Bronchial epithelial cell (primary cell): Measurements from ENCODE around the gene LIPC. TPM values are rescaled to one million over a fixed set of nuclear protein-coding genes. Genes with fewer than 3 reads are reported as not detected.
A peak's percentile ranks its signal among the peaks of the same experiment; 100 is the strongest.

Experiments
- DNase-seq: peaks from one replicate; pipeline ENCODE4 v3.0.0-alpha.2; 2010; ENCODE audit warnings: low read depth
- FAIRE-seq: peaks from 2 replicates; lab custom pipeline; 2011; peaks lifted over from hg19 to GRCh38; lab: Jason Lieb, UNC
- H3K27me3 ChIP-seq: 2 replicates; pipeline ENCODE4 v1.5.1; 2011; ENCODE audit warnings: low read length; ENCODE audit not compliant: control insufficient read depth, insufficient read depth
- H3K36me3 ChIP-seq: 2 replicates; pipeline ENCODE4 v1.5.1; 2011; ENCODE audit warnings: low read length; ENCODE audit not compliant: control insufficient read depth, insufficient read depth
- H3K4me3 ChIP-seq: 2 replicates; pipeline ENCODE4 v1.5.1; 2011; ENCODE audit warnings: mild to moderate bottlenecking, low read depth, low read length, control low read depth
- total RNA-seq: library from RNA; depleted of rRNA; stranded (reverse); fragments of >200 nt; gene quantifications from 2 replicates; pipeline ENCODE4 v1.2.1, GENCODE V29; 2014
- TF ChIP-seq, protein P1 (sequence below): IDR thresholded peaks from 2 replicates; pipeline ENCODE4 v1.5.1; 2011; ENCODE audit warnings: mild to moderate bottlenecking, moderate library complexity, low read length, control low read depth, inconsistent platforms; ENCODE audit not compliant: insufficient read depth, severe bottlenecking

Gene LIPC
- total RNA-seq, 1 donor from 2014 or later: 0.26 TPM

DNA sequence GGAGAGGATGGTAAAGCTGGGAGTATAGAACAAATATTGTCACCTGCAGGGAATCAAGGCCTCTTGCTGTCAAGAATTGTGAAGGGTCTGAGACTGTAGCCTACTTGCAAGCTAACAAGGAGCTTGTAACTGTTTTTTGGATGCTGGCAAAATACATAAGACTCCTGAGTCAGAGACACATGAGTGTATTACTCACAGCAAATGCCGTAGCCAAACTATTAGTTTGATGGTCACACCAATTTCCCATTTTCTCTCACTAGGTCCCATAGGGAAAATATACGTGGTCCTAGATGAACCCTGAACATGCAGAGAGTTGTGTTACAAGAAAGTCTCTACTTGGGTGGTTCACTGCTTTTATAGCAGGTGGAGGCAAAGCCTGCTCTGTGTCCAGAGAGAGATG, 44.7 kb upstream of the LIPC start:
- Histone ChIP-seq H3K36me3 (no peaks in the 10 kb centered on the region), H3K27me3 (no peaks in the 10 kb centered on the region), H3K4me3 (no peak overlapping the region)
- FAIRE-seq (no peak), DNase-seq (peak; percentile 75)
- TF ChIP-seq, protein P1, sequence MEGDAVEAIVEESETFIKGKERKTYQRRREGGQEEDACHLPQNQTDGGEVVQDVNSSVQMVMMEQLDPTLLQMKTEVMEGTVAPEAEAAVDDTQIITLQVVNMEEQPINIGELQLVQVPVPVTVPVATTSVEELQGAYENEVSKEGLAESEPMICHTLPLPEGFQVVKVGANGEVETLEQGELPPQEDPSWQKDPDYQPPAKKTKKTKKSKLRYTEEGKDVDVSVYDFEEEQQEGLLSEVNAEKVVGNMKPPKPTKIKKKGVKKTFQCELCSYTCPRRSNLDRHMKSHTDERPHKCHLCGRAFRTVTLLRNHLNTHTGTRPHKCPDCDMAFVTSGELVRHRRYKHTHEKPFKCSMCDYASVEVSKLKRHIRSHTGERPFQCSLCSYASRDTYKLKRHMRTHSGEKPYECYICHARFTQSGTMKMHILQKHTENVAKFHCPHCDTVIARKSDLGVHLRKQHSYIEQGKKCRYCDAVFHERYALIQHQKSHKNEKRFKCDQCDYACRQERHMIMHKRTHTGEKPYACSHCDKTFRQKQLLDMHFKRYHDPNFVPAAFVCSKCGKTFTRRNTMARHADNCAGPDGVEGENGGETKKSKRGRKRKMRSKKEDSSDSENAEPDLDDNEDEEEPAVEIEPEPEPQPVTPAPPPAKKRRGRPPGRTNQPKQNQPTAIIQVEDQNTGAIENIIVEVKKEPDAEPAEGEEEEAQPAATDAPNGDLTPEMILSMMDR: no peak

DNA sequence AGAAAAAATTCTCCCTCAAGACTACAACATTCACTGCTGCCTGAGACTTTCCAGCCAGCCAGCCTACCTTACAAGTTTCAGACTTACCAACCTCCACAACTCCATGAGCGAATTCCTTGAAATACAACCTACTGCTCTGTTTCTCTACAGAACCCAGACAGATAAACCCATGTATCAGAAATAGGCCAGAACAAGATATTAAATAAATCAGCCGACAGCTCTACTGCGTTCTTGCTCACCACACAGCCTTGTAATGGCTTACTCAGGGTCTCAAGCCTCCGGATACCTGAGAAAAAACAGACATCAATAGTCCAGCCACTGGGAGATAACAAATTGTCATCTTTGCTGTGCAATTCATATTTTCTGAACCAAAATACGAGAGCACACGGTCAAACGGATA, 43.6 kb upstream of the LIPC start:
- no peak for DNase-seq
- TF ChIP-seq, protein P1: no peak
- no peak overlapping the region for H3K4me3 ChIP-seq
- H3K27me3 ChIP-seq: no peaks in the 10 kb centered on the region
- FAIRE-seq: no peak
- no peaks in the 10 kb centered on the region for H3K36me3 ChIP-seq

DNA sequence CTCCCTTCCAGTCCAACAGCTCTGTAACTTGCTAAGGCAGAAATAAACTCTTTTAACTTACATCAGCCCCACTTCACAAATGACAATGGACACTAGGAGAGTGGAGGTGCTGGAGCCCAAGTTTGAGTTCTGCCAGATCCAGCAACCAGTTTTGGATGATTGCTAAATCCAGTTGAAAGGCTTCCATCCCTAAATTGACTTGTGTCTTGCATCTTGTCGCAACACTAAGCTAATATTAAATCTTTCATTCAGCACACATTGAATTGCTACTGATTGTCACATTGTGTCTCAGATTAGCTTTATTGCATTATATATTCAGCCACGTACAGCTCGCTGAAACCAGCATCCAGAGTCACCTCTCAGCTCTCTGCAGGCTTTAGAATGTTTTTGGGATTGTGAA, 41.7 kb upstream of the LIPC start:
- TF ChIP-seq, protein P1: no peak
- Histone ChIP-seq H3K27me3 (no peaks in the 10 kb centered on the region), H3K4me3 (no peak overlapping the region), H3K36me3 (no peaks in the 10 kb centered on the region)
- no peak for DNase-seq
- FAIRE-seq: no peak

DNA sequence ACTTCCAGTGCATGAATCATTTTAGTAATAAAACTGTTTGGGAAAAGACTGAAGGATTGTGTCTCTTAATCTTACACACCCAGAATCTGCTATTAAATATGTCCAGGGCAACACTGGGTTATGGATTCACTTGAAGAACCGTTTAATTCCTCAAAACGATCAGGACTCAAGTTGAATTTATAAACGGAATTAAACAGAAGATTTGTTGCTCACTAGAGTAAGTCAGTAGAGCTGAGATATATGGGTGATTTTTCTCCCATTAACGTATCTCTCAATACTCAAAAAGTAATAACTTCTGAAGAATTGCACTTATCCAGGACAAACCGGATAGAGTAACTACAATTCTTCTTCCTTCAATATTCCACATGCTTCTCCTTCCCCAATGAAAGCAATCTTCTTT, 41.1 kb upstream of the LIPC start:
- DNase-seq: no peak
- TF ChIP-seq, protein P1: no peak
- FAIRE-seq: no peak

GRCh38 chr15:58391088-58391487, 40.7 kb upstream of the LIPC start:
- FAIRE-seq: no peak

More for the DNA sequence above, 41.1 kb upstream of the LIPC start:
- H3K27me3 ChIP-seq: no peaks in the 10 kb centered on the region
- no peaks in the 10 kb centered on the region for H3K36me3 ChIP-seq
- no peak overlapping the region for H3K4me3 ChIP-seq

GRCh38 chr15:58392141-58392540, 39.6 kb upstream of the LIPC start:
- Histone ChIP-seq H3K36me3 (no peaks in the 10 kb centered on the region), H3K4me3 (no peak overlapping the region), H3K27me3 (no peaks in the 10 kb centered on the region)
- DNase-seq: no peak
- FAIRE-seq: no peak
- TF ChIP-seq, protein P1: no peak

More at GRCh38 chr15:58391088-58391487, 40.7 kb upstream of the LIPC start:
- Histone ChIP-seq H3K4me3 (no peak overlapping the region), H3K36me3 (no peaks in the 10 kb centered on the region), H3K27me3 (no peaks in the 10 kb centered on the region)
- TF ChIP-seq, protein P1: no peak
- no peak for DNase-seq
